Fibroblast of lung (primary cell): ENCODE data around the gene SAA1.
"Not testable (repeated sequence)": the region's sequence is repeated elsewhere in the genome, so short reads cannot be mapped to it uniquely, and the experiment has no call there.

Experiments used
- CTCF ChIP-seq, 2 donors: IDR thresholded peaks in 1 of 2; conservative IDR thresholded peaks in 1 of 2; 1 replicate in 1 of 2; 2 replicates in 1 of 2; pipeline ENCODE4 v1.5.1; 2011 to 2012; ENCODE audit warnings: low read length in 2 of 2, control low read depth in 1 of 2, inconsistent platforms in 1 of 2, low read depth in 1 of 2, mild to moderate bottlenecking in 1 of 2
- EZH2 ChIP-seq: IDR thresholded peaks from 2 replicates; pipeline ENCODE4 v1.5.1; 2012; ENCODE audit warnings: low read length, control low read depth, mild to moderate bottlenecking; ENCODE audit errors: missing control alignments

GRCh38 chr11:18262681-18263350 lies 3.2 kb upstream of the SAA1 start:
- TF ChIP-seq CTCF (conservative IDR thresholded peaks at IDR 0.05 in 1 of 2, IDR thresholded peaks at IDR 0.05 in 1 of 2; ENCODE audit: low read depth in 1 of 2, low read length in 2 of 2); EZH2: not testable (repeated sequence)
